SKM-1 (cell line): ENCODE data around the gene PUM1.

ENCODE experiments used
- DNase-seq: peaks from one replicate; lab custom pipeline; 2025; ENCODE audit not compliant: unreplicated experiment; lab: John Stamatoyannopoulos, UW

Gene PUM1

DNA sequence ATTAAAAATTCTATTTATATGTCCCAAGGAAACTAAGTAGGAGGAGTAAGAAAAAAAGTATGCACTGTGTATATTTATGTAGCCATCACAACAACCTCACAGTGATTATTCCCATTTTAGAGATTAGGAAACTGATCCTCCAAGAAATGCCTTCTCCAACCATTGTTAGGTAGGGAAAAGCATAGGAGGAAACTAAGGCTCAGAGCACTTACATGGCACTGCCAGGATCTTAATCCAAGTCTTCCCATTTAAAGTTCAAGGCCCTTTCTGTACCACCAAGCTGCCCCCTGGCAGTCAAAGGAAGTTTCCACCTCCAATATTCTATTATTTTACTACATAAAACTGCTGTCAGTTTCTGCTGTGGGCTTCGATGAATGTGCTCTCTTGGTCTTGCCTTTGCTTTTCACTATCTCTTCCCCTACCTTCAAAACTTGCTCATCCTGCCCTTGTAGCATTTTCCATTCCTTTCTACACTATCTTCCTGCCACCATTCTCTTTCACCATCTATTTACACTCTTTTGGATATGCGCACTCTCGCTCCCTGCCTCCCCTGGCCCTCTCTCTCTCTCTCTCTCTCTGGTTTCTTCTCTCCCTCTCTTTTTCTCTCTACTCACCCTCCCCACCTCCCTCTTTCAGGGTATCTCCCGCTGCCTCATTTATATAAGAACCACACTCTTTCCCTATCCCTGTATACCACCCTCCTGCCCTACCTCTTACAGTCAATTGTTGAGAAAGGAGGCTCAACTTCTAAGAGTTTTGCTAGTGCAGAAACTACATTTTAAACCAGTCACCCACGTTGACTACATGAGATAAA, 34.0 kb downstream of the PUM1 start:
- DNase-seq: no peak

DNA sequence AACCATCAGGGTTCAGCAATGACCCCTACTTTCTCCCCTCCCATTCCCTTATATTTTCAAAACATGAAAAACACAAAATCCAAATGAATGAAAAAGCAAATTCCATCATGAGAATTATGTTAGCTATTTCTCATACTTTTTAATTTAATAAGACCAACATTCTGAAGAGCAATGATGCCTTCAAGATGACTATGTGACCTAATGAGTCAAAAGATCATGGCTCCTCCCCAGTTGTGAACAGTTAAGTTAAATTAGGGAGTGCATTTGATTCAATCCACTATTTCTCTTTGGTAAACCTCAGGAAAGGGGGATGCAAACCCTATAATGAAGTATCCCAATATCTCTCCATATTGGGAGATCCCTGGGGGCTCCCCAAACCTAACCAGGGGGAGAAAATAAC, 36.5 kb downstream of the PUM1 start:
- DNase-seq: no peak

GRCh38 chr1:31027693-31028526, 37.6 kb downstream of the PUM1 start:
- DNase-seq: peak; percentile 87

DNA sequence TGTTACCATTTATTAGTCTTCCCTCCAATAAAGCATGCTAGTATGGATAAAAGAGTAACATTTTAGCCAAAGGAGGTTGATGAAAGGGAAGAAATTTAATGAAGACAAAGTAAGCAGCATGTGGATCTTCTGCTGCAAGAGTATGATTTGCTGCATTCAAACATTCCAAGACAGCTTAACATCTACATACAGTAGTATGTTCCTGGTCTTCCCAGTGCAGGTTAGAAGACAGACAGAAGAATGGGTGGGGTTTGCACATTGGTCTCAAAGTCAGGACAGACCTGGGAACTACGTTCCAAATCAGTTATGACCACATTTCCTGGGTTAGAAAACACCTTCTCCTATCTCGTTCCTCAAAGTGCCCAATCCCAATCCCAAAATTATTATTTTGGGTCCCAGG, 43.3 kb downstream of the PUM1 start:
- DNase-seq: no peak

DNA sequence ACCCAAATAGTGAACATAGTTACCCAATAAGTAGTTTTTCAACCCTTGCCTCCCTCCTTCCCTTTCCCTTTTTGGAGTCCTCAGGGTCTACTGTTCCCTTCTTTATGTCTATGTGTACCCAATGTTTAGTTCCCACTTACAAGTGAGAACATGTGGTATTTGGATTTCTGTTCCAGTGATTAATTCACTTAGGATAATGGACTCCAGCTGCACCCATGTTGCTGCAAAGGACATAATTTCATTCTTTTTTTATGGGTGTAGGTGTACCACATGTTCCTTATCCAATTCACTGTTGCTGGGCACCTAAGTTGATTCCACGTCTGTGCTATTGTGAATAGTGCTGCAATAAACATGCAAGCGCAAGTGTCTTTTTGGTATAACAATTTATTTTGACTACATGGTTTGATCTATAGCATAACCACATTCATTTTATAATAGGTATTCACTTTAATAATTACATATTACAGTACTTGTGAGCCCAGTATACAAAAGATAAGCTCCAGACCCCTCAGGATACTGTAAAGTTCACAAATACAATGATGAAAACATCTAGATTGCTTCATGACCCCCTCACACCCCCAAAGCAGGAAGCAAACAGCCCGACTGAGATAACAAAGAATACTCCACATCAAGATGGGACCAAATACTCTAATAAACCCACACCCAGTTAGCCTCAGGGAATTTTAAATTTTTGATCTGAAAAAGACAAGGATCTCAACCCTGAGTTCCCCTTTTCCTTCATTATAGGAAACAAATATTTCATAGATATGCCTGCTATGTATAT, 45.3 kb downstream of the PUM1 start:
- no peak for DNase-seq

GRCh38 chr1:31019401-31019800, 46.1 kb downstream of the PUM1 start:
- no peak for DNase-seq

DNA sequence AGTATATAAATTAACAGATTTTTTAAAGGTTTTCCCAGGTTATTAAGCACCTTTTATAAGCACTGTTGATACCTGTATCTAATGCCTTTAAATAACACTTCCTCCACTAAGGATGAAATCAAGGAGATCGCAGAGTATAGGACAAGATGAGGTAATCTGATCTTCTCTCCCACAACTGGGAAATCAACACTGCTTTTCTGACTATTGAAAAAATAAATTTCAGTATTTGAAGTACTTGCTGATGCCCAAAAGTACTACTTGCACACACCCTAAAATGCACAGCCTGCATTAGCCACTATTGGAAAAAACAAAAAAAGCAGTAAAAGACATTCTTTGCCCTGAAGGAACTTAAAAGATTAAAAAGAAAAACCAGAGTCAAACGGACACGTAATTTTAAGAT, 48.6 kb downstream of the PUM1 start:
- DNase-seq: no peak

DNA sequence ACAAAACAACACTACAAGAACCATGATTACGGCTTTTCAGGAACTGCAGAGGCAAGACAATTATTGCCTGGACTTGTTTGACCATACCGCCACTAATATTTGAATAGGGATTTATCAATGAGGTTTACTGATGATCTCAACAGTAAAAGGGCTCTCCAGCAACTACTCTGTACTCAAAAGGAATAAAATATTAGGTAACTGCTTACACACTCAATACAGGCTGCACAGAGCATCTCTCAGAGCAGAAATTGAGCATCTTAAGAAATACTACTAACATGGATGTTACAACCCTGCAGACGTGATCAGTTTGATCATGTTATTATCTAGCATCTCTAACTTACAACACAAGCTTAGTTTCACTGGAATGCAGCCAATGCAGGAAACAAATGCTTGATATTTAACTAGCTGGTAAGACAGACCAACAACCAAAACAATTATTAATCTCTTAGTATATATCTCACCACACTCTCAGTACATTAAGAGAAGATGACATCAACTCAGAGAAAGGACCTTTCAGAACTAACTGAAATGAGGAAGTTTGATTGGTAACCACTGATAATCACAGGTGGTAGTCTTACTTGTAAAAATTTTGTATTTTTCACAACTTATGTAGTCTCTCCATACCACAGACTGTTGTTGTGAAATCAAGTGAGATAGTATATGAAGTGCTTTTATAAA, 52.2 kb downstream of the PUM1 start:
- no peak for DNase-seq

- DNase-seq: no peak
These were observed 53.1 kb downstream of the PUM1 start for GRCh38 chr1:31012210-31012924.

- DNase-seq: no peak
These were observed 53.8 kb downstream of the PUM1 start for GRCh38 chr1:31011719-31012118.

DNA sequence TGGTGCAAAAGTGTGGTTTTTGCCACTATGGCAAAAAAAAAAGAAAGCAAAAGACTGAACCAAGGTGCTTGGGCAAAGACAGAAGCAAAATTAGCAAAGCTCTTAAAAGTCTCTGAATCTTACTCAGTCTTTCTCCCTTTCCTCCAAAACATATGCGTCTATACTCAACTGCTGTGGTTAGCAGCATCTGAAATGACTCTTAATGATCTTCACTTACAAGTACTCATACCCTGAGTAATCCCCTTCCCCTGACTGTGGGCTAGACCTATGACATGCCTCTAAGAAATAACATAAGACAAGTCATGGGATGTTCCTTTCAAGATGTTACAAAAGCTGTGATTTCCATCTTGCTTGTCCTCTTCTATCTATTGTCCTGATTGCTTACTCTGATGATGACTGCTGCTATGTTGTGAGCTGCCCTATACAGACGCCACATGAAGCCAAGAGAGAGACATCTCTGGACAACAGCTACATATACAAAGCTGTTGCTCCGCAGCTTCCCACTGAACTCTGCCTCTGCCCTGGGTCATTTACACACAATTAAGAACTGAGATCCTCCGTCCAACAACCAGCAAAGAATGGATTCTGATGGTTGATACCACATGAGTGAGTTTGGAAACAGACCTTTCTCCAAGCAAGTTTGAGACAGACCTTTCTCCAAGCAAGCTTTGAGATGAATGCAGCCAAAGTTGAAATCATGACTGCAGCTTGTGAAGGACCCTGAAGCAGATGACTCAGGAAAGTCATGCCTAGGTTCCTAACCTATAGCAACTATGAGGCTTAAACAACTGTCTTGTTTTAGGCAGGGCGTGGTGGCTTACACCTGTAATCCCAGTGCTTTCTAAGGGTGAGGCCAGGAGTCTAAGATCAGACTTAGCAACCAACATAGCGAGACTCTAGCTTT, 55.2 kb downstream of the PUM1 start:
- DNase-seq: no peak

DNA sequence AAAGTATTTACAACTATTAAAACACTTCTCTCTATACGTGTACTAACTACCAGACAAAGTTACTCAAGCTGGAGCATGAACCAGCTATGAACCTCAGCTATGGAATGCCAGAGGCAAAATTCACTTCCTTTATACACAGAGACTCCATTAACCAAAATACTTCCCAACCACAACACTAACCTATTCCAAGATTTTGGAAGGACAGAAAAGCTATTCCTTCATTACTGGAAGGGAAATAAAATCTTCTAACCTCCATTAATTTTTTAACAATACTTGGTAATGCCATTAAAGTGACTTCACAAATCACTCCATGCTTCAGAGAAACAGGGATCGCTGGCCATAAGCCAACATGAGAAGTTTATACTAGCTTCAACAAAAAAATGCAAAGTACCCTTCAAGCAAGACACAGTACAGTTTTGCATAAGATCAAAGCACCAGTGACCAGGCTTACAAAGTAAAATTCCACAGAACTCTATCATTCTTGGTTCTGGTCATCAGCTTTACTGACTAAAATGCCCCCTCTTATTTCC, 58.0 kb downstream of the PUM1 start:
- DNase-seq: no peak

GRCh38 chr1:31006747-31007146, 58.8 kb downstream of the PUM1 start:
- DNase-seq: no peak

- DNase-seq: no peak
These were observed 59.8 kb downstream of the PUM1 start for GRCh38 chr1:31005617-31006166.

GRCh38 chr1:31005198-31005597, 60.3 kb downstream of the PUM1 start:
- no peak for DNase-seq

- DNase-seq: no peak
These were observed 61.3 kb downstream of the PUM1 start for GRCh38 chr1:31004231-31004621.

DNA sequence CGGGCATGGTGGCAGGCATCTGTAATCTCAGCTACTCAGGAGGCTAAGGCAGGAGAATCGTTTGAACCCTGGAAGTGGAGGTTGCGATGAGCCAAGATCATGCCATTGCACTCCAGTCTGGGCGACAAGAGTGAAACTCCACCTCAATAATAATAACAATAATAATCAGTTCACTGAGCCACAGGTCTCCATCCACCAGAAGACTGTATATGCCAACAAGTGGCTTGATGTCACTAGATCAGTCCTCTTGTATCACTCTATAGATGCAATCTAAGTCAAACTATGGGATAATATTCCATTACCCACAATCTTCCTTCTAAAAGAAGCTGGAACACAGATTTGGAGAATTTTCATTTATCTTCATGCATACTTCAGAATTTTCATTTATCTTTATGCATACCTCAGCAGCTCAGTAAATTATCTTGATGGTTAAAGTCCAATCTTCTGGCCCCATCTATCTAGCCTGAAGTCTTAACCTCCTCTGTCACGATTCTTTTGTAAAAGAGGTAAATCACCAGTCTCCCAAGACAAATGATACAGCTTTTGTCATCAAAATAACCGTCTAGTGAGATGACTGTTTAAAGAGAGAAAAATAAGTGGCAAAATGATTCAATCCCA, 61.8 kb downstream of the PUM1 start:
- no peak for DNase-seq

DNA sequence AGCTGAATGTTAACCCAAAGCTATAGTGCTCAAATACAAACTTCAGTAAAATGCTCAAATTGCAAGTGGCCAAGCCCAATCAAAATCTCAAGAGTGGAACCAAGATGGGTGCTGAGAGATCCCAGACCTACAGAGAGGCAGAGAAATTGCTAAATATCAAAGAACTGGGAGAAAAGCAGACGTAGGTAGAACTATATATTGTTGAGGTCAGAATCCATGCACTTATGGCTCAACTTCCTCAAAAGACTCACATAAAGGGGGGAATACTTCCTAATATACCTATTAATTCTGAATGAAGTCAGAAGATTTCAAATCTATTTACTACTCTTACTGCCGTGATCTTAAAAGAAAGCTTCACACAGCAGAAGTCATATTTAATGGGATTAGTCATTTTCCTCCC, 65.2 kb downstream of the PUM1 start:
- DNase-seq: no peak
